ENCODE data around the gene TMEM163.
"Not testable (repeated sequence)": the region's sequence is repeated elsewhere in the genome, so short reads cannot be mapped to it uniquely, and the experiment has no call there.

The TMEM163 gene

DNA sequence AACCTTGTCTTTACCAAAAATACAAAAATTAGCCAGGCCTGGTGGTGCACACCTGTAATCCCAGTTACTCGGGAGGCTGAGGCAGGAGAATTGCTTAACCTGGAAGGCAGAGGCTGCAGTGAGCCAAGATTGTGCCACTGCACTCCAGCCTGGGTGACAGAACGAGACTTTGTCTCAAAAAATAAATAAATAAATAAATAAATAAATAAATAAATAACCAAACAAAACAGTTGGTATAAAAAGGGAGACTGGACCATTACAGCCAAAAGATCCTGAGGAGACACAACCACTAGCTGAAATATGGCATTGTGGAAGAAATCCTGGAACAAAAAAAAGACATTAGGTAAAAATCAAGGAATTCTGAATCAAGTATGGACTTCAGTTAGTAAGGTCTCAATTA is 4.9 kb upstream of the TMEM163 start:
- DNase-seq (ENCODE audit: low read depth in 1 of 2, low spot score in 1 of 2): not testable (repeated sequence)

- no peak for DNase-seq (ENCODE audit: low read depth in 1 of 2, low spot score in 1 of 2)
Observed at GRCh38 chr2:134722728-134723127, 3.9 kb upstream of the TMEM163 start.

DNA sequence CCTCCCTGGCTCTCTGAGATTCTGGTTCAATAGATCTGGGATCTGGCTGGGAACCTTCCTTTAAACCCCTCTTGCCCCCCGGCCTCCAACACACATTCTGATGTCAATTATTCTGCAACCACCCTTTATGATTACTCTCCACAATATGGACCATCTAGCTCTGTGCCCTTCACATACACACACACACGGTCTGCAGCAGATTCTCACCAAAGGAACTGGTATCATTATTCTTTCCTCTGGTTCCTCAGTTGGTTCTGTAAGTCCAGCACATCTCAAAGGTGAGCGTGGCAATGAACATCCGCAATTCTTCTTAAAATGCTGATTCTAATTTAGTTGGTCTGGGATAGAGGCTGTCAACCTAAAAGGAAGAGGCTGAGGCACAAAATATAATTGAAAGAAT is 2.8 kb upstream of the TMEM163 start:
- DNase-seq (ENCODE audit: low read depth in 1 of 2, low spot score in 1 of 2): no peak

DNA sequence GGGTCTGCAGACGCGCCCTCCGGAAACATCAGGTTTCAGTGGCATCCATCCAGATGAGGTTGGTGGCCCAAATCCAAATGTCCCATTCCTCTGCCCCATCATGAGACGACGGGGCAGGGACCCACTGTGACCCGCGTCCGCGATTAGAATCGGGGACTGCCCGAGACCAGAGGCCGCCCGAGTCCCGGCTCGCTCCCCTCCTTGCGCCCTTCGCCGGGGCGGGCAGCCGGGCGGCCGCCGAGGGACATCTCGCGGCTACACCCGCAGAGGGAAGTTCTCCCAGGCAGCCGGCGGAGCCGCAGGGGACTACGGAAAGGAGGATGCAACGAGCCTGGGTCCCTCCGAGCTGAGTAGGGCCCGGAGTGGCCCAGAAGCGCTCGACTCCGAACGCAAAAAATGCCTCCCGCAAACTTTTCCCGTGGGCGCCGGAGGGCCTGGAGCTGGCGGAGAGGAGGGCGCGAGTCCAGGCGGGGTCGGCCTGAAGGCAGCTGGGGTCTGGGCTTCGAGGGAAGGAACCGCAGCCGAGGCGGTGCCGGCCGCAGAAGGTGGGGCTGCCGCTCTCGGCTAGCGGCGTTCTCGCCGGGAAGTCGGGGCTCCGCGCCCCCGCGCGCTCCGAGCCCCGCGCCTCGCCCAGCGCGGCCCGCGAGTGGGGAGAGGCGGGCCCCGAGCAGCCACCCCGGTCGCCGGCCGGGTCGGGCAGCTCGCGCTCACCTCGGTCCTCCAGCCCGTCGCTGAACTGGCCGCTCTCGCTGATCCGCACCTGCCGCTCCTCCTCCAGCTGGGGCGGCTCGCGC is 580 bp downstream of the TMEM163 start:
- no peak for DNase-seq (ENCODE audit: low read depth in 1 of 2, low spot score in 1 of 2)

DNA sequence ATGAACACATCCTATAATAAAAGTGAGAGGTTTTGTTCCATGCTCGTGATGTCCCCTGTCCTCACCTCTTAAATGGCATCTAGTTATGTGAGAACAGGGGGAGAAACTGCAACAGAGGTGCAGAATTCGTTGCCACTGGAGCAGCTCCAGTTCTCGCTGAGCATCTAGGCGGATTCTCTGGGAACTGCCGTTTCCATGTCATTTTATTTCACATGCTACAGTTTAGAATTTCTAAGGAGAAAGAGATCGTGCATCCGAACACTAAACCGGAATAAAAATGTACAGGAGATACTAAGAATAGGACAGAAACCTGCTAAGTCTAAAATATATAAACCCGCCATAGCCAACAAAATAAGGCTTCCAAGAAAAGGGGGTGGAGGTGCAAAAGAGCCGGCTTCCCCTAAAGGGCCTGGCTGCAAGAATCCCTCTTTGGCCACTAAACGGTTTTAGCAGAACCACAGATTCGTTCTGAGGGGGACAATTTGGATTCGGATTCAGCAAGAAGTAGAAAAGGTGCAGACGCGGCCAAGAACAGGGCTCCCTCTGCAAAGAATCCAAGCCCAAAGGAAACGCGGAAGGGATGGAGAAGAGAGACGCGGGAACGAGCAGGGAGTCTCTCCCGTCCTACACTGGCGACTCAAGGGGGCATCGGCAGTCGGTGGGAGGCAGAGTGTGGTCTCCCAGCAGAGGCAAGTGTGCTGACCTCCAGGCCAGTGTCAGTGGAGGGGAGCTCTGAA is 1.3 kb downstream of the TMEM163 start:
- DNase-seq (ENCODE audit: low read depth in 1 of 2, low spot score in 1 of 2): no peak

- no peak for DNase-seq (ENCODE audit: low read depth in 1 of 2, low spot score in 1 of 2)
Observed at GRCh38 chr2:134716721-134717243, 2.0 kb downstream of the TMEM163 start.

DNA sequence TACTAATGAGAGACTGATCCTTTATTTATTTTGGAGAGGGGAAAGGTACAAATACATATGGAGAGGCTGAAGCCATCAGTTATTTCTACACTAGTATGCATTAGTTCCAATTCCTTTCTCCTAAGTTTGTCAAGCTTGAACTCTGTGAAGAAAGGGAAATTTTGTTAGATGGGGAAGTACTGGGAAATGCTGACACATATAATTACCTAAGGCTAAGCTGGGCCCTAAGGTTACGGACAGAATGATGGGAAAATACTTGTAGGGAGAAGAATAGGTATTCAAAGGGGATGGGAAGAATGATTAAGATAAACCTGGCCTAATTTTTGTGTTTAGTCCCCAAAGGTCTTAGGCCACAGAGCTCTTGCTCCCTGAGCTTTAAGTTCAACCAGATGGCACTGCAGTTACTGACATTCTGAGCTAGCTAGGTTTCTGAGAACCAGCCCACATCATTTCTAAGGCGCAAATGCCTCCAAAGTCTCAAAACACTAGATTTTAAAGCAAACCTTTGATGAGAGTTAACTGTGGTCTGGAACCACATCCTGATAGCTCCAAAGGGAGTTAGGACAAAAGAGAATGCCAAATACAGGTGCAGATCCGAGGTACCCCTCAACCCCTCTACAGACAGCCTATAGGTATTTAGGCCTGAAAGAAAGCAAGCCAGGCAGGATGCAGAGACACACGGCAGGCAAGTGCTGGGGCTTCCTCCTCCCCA is 2.7 kb downstream of the TMEM163 start:
- no peak for DNase-seq (ENCODE audit: low read depth in 1 of 2, low spot score in 1 of 2)

DNA sequence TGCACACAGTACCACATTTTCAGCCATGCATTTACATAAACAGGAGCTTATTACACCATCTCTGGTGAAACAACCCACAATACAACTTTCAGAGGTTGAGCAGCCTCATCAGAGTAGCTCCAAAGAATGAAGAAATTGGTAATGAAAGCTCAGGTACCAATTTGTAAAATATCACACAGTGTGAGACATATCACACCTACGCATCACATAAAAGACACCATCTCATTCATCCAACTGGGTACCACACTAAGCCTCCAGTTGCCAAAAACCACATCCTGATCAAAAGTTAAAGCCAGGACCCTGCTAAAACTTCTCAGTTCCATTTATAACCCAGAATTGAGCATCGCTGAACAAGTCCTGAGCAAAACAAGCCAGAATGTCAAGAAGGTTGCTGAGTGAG is 4.6 kb downstream of the TMEM163 start:
- DNase-seq (ENCODE audit: low read depth in 1 of 2, low spot score in 1 of 2): no peak

DNA sequence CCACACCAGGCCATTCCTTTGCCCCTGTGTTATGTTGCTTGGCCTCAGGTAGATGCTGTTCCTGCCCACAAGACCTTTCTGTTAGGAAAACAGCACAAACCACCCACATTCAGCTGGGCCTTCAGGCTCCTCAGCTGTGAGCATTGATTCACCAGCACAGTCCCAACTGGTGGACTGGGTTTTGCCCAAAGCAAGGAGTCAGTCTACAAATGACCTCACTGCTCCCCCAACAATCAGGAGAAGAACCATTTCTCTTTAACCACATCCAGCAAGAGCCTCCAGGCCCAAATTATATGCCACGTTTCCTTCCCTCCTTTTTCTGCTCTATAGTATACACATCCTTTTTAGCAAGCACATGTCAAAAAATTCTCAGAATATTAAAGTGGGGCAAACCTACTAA is 5.2 kb downstream of the TMEM163 start:
- DNase-seq (ENCODE audit: low read depth in 1 of 2, low spot score in 1 of 2): no peak

- no peak for DNase-seq (ENCODE audit: low read depth in 1 of 2, low spot score in 1 of 2)
Observed at GRCh38 chr2:134713176-134713575, 5.6 kb downstream of the TMEM163 start.

DNA sequence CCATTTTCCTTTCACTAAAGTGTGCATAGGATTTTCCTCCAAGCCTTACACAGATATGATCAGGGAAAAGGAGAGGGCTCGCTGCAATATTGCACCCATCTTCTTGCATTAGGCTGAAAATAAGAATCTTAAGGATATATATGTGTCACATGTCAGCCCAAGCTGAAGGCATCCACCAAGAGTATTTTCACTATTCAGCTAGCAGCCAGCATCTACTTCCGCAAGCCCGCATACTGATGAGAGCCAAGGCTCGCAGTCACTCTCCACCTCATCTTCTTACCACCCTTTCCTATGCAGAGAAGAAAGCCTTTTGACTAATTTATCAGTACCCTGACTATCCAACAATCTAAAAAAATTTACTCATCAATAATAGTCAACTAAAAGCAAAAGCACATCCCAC is 6.1 kb downstream of the TMEM163 start:
- DNase-seq (ENCODE audit: low read depth in 1 of 2, low spot score in 1 of 2): no peak

DNA sequence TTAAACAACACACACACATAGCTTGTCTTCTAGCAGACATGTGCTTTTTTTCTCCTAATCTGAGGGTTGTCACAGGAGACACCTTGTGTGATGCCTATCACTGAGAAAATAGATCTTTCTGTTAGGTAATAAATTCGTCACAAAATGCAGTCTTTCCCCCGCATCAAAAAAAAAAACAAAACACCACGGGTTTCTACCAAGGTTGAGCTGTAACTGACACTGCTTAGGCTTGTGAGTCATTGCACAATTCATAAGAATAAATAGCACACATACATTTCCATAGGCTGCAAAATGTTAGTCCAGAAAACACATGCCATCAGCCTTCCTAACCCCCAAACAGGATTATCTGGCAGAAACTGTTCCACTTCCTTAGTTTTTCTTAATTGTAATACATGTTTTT is 6.5 kb downstream of the TMEM163 start:
- DNase-seq (ENCODE audit: low read depth in 1 of 2, low spot score in 1 of 2): no peak

- DNase-seq (ENCODE audit: low read depth in 1 of 2, low spot score in 1 of 2): no peak
Observed at GRCh38 chr2:134711692-134712091, 7.1 kb downstream of the TMEM163 start.

DNA sequence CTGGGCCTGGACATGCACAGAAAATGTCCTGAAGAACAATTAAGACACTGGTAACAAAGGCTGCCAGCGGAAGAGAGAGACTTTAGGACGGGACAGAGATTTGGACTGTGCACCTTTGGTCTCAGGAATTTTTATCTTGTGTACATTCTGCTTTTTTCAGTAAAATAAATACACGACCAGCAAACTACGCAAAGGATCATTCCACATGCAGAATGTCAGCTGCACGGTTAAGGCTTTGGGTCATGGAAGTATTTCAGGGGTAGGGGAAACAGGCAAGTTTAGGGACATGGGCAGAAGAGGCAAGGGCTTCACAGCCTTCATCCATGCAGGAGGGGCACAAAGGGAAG is 11.5 kb downstream of the TMEM163 start:
- DNase-seq (ENCODE audit: low read depth in 1 of 2, low spot score in 1 of 2): no peak

GRCh38 chr2:134706587-134707329 is 12.0 kb downstream of the TMEM163 start:
- DNase-seq (ENCODE audit: low read depth in 1 of 2, low spot score in 1 of 2): no peak

DNA sequence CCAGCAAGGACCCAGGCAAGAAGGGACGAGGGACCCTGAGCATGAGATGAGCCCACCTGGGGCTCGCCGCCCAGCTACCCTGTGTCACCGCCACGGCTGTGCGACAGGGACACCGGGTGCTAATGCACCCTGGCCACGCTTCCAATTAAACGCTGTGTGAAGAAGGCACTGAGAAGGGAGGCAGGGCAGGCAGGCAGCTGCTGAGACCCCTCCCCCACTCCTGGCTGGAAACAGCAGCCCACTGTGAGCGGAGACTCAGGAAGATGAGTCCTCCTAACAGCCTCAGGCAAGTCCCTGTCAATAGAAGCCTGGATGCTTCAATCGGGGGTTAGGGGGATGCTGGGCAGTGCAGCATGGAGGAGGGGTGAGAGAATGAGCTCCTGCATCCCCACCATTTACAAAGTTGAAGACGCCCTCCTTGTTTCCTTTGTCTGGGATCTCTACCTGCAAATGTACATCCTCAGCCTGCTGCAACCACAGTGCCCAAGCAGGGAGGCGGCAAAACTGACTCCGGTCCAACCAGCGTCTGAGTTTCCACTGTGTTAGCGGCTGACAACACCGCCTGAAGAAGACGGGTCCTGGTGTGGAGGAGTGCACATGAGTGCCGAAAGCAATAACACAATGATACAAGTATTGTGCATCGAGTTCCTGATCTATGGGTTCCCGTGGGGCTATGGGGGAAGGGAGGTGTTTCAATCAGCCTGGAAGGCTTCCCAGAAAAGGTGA is 12.8 kb downstream of the TMEM163 start:
- no peak for DNase-seq (ENCODE audit: low read depth in 1 of 2, low spot score in 1 of 2)

DNA sequence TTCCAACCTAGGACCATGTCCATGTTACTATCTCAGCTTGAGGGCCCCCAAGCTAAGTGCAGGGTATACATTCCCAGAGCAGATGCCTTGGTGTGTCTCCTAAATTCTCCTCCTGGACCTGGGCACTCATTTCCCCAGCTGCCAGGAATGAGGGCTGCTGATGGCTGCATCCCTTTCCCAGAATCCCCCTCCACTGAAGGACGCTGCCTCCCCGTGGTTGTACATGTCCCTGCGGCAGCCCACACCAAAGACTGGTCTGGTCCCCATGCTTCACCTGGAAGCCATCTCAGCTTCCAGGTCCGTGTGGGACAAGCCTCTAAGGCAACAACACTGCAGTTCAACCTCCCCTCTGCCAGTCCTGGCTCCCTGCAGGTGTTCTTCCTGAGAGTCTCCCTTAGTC is 14.6 kb downstream of the TMEM163 start:
- no peak for DNase-seq (ENCODE audit: low read depth in 1 of 2, low spot score in 1 of 2)

DNA sequence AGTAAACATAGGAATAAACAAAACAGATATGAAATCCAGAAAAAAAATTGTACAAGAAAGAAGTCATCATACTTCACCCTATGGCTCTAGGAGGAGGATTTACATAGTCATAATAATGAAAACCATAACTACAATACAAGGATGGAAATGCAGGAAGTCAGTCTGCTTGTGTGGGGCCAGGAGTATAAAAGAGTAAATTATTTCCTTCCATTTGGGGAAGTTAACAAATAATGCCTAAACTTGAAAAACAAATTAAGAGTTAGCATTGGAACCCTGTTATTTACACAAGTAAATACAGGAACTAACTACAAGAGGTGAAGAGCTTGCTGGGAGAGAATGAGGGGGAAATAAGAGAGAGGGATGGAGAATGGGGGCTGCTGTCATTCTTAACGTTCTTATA is 15.4 kb downstream of the TMEM163 start:
- DNase-seq (ENCODE audit: low read depth in 1 of 2, low spot score in 1 of 2): no peak

DNA sequence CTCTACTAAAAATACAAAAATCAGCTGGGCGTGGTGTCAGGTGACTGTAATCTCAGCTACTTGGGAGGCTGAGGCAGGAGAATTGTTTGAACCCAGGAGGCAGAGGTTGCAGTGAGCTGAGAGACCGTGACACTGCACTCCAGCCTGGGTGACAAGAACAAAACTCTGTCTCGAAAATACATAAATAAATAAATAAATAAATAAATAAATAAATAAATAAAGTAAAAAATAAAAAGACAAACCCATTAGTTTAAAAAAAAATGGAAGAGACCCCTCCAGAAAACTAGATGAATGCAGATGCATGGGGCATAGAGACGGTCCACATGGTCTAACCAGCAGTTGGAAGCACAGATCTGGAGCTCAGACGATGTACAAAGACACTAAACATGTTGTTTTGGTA is 18.1 kb downstream of the TMEM163 start:
- no peak for DNase-seq (ENCODE audit: low read depth in 1 of 2, low spot score in 1 of 2)

- DNase-seq (ENCODE audit: low read depth in 1 of 2, low spot score in 1 of 2): no peak
Observed at GRCh38 chr2:134694411-134694810, 24.4 kb downstream of the TMEM163 start.
